GM12873 (cell line): Measurements from ENCODE around the gene PNMA8C.

Experiments
- TF ChIP-seq, protein P1 (sequence below): IDR thresholded peaks from 2 replicates; pipeline ENCODE4 v1.5.1; 2012; ENCODE audit warnings: low read depth, mild to moderate bottlenecking, moderate library complexity, low read length, control low read depth; ENCODE audit not compliant: insufficient read depth; ENCODE audit errors: missing control alignments

PNMA8C gene

DNA sequence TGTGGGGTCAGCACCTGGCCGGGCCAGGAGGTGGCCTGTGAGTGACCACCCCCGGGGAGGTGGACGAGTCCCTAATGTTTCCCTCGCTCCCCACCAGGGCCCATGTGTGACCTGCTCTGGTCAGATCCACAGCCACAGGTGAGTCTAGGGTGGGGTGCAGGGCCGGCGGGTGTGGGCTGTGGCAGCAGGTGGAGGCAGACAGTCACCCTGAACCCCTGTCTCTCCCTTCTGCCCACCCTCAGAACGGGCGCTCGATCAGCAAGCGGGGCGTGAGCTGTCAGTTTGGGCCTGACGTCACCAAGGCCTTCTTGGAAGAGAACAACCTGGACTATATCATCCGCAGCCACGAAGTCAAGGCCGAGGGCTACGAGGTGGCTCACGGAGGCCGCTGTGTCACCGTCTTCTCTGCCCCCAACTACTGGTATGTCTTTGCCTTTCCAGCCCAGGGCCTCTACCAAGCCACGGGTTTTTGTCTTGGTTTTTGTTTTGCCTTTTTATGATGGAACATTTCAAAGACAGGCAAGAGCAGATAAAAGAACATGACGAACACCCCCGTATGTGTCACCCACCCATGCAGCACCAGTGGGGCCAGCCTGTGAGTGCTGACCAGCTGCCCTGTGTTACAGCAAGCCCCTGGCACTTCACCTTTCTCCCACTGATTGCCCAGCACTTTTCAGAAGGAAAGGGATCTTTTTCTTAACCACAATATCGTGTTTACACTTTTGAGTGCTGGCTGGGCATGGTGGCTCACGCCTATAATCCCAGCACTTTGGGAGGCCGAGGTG, 40.2 kb downstream of the PNMA8C start:
- TF ChIP-seq, protein P1, sequence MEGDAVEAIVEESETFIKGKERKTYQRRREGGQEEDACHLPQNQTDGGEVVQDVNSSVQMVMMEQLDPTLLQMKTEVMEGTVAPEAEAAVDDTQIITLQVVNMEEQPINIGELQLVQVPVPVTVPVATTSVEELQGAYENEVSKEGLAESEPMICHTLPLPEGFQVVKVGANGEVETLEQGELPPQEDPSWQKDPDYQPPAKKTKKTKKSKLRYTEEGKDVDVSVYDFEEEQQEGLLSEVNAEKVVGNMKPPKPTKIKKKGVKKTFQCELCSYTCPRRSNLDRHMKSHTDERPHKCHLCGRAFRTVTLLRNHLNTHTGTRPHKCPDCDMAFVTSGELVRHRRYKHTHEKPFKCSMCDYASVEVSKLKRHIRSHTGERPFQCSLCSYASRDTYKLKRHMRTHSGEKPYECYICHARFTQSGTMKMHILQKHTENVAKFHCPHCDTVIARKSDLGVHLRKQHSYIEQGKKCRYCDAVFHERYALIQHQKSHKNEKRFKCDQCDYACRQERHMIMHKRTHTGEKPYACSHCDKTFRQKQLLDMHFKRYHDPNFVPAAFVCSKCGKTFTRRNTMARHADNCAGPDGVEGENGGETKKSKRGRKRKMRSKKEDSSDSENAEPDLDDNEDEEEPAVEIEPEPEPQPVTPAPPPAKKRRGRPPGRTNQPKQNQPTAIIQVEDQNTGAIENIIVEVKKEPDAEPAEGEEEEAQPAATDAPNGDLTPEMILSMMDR = no peak

DNA sequence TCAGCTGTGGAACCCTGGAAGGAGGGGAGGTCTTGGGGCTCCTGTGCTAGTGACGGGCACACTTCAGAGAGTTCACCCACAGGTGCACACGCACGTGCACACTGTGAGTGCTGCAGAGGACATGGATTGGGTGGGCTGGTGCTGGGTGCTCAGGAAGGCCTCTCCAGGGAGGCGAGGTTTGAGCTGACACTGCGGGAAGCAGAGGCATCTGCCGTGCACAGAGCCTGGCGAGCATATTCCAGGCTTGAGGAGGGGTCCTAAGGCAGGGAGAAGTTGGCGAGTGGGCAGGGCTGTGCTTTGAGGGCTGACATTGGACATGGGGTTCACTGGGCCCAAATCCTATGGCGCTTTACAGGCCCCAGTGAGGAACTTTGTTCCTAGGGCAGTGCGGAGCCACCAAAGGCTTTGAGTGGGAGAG, 41.0 kb downstream of the PNMA8C start:
- TF ChIP-seq, protein P1 = no peak

DNA sequence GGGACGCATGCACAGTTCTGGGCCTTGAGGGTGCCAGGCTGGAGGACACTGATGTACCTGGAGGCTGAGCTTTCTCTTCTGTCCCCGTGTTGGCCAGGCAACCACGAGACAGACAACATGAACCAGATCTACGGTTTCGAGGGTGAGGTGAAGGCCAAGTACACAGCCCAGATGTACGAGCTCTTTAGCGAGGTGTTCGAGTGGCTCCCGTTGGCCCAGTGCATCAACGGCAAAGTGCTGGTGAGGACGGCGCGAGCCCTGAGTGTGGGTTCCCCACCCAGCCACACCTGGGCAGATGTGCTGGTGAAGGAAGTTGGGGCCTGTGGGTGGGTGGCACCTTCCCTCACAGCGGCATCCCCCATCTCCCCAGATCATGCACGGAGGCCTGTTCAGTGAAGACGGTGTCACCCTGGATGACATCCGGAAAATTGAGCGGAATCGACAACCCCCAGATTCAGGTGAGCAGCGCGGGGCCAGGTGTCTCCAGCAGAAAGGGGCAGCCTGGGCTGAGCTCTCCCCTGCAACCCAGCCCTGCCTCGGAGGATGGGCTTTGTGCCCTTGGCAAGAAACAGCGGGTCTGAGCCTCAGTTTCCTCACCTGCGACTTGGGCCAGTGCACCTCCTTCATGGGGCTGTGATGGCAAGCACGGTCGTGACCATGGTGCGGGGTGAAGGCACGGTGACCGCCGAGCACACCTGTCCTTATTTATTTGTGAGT, 41.6 kb downstream of the PNMA8C start:
- TF ChIP-seq, protein P1 = no peak

DNA sequence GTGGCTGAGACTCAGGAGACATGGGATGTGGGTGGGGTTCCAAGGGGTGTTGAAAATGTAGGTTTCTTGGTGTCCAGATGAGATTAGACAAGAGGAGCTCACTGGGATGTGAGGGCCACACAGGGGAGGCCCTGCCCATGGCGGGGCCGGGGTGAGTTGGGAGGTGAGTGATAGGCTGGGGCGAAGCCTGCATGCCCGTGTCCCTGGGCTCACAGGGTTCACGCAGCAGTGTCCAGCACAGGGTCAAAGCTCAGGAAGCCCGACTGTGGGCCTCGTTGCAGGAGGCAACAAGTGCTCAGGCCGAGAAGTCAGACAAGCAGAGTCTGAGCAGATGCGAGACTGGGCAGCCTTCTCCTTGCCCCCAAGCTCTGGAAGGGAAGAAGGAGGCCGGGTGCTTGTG, 42.6 kb downstream of the PNMA8C start:
- TF ChIP-seq, protein P1 = no peak

DNA sequence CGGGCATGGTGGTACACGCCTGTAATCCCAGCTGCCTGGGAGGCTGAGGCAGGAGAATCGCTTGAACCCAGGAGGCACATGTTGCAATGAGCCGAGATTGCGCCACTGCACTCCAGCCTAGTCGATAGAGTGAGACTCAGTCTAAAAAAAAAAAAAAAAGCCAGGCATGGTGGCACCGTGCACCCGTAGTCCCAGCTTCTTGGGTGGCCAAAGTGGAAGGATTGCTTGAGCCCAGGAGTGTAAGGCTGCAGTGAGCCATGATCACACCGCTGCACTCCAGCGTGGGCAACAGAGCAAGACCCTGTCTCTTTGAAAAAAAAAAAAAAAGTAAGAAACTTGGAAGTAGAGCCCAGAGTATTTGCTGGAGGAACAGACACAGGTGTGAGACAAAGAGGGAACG, 43.1 kb downstream of the PNMA8C start:
- TF ChIP-seq, protein P1 = no peak

DNA sequence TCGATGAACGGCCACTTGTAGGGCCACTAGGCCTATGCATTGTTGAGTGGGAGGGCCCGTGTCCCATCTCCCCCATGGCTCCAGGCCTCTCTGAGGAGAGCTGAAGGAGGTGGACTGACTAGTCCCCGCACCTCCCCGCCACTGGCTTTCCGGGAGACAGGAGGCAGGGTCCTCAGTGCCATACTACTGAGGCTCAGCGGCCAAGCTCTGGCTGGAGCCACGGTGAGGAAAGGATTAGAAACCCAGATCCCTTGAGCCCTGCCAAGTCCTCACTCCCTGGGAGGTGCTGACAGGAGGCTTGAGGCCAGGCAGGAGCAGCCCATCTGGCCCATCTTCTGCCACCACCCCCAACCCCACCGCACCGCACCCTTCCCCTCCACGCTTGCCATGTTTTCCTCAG, 44.3 kb downstream of the PNMA8C start:
- TF ChIP-seq, protein P1 = no peak

DNA sequence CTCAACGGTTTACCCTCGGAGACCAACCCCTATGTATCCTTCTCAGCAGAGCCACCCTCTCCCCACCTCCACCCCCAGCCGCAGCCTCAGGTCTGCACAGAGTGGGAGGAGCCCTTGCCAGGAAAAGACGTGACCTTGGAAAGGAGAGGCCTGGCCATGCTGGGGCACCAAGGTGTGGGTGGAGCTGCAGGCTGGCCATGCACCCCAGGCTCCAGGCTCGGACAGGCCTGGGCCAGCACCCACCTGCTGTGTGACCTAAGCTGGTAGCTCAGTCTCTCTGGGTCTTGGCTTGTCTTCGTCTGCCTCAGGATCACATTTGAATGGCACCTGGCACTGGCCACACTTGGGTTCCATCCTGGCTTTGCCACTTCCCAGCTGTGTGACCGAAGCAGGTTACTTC, 44.9 kb downstream of the PNMA8C start:
- TF ChIP-seq, protein P1 = no peak
